Thyroid gland (tissue), 4 donors: ENCODE data around the gene STK4. TPM values are rescaled to one million over a fixed set of nuclear protein-coding genes. Genes with fewer than 3 reads are reported as not detected.

Experiments
- DNase-seq, 2 donors: peaks; one replicate each; pipeline ENCODE4 v3.0.0-alpha.2; 2019
- H3K27ac ChIP-seq, 3 donors: fragments of 200-600 bp; sonication (generic); 1 replicate in 2 of 3; 2 replicates in 1 of 3; pipeline ENCODE4 v1.5.1; 2016 to 2019; ENCODE audit warnings: mild to moderate bottlenecking in 1 of 3, moderate library complexity in 1 of 3
- H3K27me3 ChIP-seq: fragments of 200-600 bp; sonication (generic); one replicate; pipeline ENCODE4 v1.5.1; 2019
- H3K36me3 ChIP-seq, 2 donors: fragments of 200-600 bp; sonication (generic); one replicate each; pipeline ENCODE4 v1.5.1; 2016 to 2019
- H3K4me1 ChIP-seq, 2 donors: fragments of 200-600 bp; sonication (generic); one replicate each; pipeline ENCODE4 v1.5.1; 2017 to 2019
- H3K4me3 ChIP-seq, 3 donors: fragments of 200-600 bp; sonication (generic); replicated peaks in 1 of 3; 1 replicate in 2 of 3; 2 replicates in 1 of 3; pipeline ENCODE4 v1.5.1; 2016; ENCODE audit warnings: mild to moderate bottlenecking in 1 of 3
- H3K9me3 ChIP-seq: fragments of 200-600 bp; sonication (generic); one replicate; pipeline ENCODE4 v1.5.1; 2017
- POLR2A ChIP-seq, 2 donors: fragments of 450-650 bp; IDR thresholded peaks; one replicate each; pipeline ENCODE4 v1.6.1; 2017; ENCODE audit warnings: antibody characterized with exemption in 2 of 2, mild to moderate bottlenecking in 2 of 2, moderate library complexity in 1 of 2
- WGBS, 2 donors: methylation state at CpG; one replicate each; pipeline ENCODE4 v1.1.5; 2017; 5-methylcytosine and 5-hydroxymethylcytosine counted together
- intact Hi-C: fragments of 100-400 bp; cut with DNase I; formaldehyde crosslinking; loops from one replicate; pipeline ENCODE4 v1.15.1; 2023
- total RNA-seq, 4 donors: library from RNA; depleted of rRNA; stranded (reverse); fragments of >200 nt; gene quantifications; one replicate each; pipeline ENCODE4 v1.2.3, GENCODE V29; 2016
- TF ChIP-seq, protein P1 (sequence below), 6 experiments: fragments of 200-600 bp in 3 of 6; fragments of 450-650 bp in 3 of 6; sonication (generic) in 3 of 6; IDR thresholded peaks; one replicate each; pipeline ENCODE4 v1.5.1; 2016 to 2019; ENCODE audit warnings: antibody characterized with exemption in 6 of 6, mild to moderate bottlenecking in 2 of 6, inconsistent platforms in 1 of 6, moderate library complexity in 1 of 6

Gene STK4
- total RNA-seq, 4 donors from 2014 or later: 18.8 to 37.2 (median 29.2) TPM

DNA sequence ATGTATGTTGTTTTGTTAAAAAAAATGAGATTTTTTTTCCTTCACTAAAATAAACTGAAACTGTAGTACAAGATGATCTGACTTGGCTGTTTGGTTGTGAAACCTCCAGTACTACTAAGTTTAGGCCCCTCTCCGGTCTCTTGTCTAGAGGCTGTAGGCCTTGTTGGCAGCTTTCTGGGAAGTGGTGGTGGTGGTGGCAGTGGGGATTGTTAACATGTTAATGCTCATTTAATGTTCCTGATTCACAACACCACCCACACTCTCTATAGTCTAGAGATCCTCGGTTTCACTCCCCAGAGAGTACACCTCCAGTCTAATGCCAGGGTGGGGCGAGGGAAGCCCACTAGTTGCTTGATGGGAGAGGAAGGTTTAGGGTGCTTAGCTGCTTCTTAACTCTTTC lies 24.1 kb downstream of the STK4 start:
- Histone ChIP-seq H3K4me3 (no peak overlapping the region), H3K27ac (peak overlapping the region in 2 of 3 donors; percentile 8 to 65), H3K9me3 (no peaks in the 10 kb centered on the region), H3K27me3 (no peaks in the 10 kb centered on the region), H3K4me1 (peaks cover 12 to 23% of the 10 kb centered on the region in 2 donors), H3K36me3 (peaks cover 0 to 5% of the 10 kb centered on the region in 2 donors)
- TF ChIP-seq, protein P1, sequence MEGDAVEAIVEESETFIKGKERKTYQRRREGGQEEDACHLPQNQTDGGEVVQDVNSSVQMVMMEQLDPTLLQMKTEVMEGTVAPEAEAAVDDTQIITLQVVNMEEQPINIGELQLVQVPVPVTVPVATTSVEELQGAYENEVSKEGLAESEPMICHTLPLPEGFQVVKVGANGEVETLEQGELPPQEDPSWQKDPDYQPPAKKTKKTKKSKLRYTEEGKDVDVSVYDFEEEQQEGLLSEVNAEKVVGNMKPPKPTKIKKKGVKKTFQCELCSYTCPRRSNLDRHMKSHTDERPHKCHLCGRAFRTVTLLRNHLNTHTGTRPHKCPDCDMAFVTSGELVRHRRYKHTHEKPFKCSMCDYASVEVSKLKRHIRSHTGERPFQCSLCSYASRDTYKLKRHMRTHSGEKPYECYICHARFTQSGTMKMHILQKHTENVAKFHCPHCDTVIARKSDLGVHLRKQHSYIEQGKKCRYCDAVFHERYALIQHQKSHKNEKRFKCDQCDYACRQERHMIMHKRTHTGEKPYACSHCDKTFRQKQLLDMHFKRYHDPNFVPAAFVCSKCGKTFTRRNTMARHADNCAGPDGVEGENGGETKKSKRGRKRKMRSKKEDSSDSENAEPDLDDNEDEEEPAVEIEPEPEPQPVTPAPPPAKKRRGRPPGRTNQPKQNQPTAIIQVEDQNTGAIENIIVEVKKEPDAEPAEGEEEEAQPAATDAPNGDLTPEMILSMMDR (IDR thresholded peaks at IDR 0.05): no peak
- no peak for TF ChIP-seq POLR2A (IDR thresholded peaks at IDR 0.05)
- 56 to 72% methylated on average over 3 of the region's 3 CpGs for WGBS, 2 donors
- DNase-seq: no peak
- intact Hi-C loops: no loop called here

DNA sequence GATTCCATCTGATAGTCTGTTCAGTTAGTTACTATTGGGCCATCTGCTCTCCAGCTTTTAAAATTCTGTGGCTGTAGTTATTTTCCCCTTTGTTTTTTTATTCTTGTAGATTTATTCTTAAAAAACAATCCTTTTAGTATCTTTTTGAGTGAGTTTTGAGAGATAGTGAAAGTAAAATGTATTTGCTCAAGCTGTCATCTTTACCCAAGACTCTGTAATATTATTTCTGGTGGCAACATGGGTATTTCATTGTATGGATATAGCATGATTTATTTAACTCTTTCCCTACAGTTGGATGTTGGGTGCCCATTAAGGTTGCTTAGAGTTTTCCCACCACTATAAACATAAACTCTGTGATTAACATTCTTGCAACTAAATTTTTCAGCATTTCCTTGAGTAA lies 24.6 kb downstream of the STK4 start:
- H3K4me1 ChIP-seq: peaks cover 12 to 23% of the 10 kb centered on the region in 2 donors
- H3K9me3 ChIP-seq: no peaks in the 10 kb centered on the region
- no peak for DNase-seq
- H3K27me3 ChIP-seq: no peaks in the 10 kb centered on the region
- H3K36me3 ChIP-seq: no peaks in the 10 kb centered on the region
- TF ChIP-seq POLR2A (IDR thresholded peaks at IDR 0.05): no peak
- TF ChIP-seq, protein P1 (IDR thresholded peaks at IDR 0.05): no peak
- no peak overlapping the region for H3K4me3 ChIP-seq
- intact Hi-C loops: no loop called here
- peak overlapping the region in 2 of 3 donors; percentile 8 to 65 for H3K27ac ChIP-seq

DNA sequence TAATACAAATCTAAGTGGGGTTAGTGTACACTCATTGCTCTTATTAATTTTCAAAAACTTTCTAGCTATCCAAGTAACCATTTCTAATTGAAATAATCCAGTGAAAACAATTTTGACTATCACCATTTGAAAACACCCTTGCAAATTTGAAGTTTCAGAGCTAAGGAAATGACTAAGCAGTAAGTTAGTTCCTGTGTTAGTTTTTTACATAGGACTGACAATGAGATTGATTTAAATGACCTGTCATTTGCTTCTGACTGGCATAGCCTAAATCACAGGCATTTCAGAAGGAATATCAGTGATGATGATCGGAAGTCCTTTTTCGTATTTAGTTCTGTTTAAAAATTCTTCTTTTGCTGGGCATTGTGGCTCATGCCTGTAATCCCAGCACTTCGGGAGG lies 27.0 kb downstream of the STK4 start:
- DNase-seq: no peak
- no peaks in the 10 kb centered on the region for H3K9me3 ChIP-seq
- TF ChIP-seq, protein P1 (IDR thresholded peaks at IDR 0.05): no peak
- no peak for TF ChIP-seq POLR2A (IDR thresholded peaks at IDR 0.05)
- H3K4me3 ChIP-seq: no peak overlapping the region
- H3K36me3 ChIP-seq: peaks cover 8 to 11% of the 10 kb centered on the region in 2 donors
- intact Hi-C loops: no loop called here
- peak overlapping the region in 1 of 3 donors; percentile 16 for H3K27ac ChIP-seq
- 79 to 82% methylated on average over 3 of the region's 3 CpGs for WGBS, 2 donors
- H3K27me3 ChIP-seq: no peaks in the 10 kb centered on the region
- H3K4me1 ChIP-seq: peaks cover 12 to 23% of the 10 kb centered on the region in 2 donors

DNA sequence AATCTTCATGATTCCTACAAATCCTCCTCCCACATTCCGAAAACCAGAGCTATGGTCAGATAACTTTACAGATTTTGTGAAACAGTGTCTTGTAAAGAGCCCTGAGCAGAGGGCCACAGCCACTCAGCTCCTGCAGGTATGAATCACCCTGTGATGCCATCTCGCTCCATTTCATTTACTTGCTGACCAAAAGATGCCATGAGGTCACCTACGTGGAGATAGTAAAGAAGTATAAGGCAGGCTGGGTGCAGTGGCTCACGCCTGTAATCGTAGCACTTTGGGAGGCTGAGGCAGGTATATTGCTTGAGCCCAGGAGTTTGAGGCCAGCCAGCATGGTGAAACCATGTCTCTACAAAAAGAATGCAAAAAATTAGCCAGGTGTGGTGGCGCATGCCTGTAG lies 30.9 kb downstream of the STK4 start:
- 95 to 99% methylated on average over 6 of the region's 6 CpGs for WGBS, 2 donors
- peaks cover 14 to 28% of the 10 kb centered on the region in 2 donors for H3K36me3 ChIP-seq
- no peaks in the 10 kb centered on the region for H3K27me3 ChIP-seq
- peaks cover 5 to 7% of the 10 kb centered on the region in 2 donors for H3K4me1 ChIP-seq
- no peaks in the 10 kb centered on the region for H3K9me3 ChIP-seq
- no peak for DNase-seq
- intact Hi-C loops: no loop called here
- H3K27ac ChIP-seq: no peak overlapping the region
- no peak overlapping the region for H3K4me3 ChIP-seq
- TF ChIP-seq, protein P1 (IDR thresholded peaks at IDR 0.05): no peak
- TF ChIP-seq POLR2A (IDR thresholded peaks at IDR 0.05): no peak

DNA sequence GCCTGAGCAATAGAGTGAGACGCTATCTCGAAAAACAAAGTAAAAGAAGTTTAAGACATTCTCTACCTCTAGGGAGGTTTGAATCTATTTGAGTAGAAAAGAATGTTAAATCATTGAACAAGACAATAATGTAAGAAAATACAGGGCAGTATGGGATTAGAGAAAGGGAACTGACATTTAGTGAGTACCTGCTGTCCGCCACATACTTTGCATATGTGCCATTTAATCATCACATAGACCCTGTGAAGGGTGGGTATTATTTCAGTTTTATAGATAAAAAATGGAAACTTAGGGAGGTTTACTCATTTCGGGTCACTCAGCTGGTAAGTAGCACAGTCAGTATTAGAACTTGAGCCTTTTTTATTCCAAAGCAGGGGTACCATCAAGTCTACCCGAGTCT lies 31.4 kb downstream of the STK4 start:
- no peaks in the 10 kb centered on the region for H3K27me3 ChIP-seq
- H3K36me3 ChIP-seq: peaks cover 14 to 28% of the 10 kb centered on the region in 2 donors
- H3K9me3 ChIP-seq: no peaks in the 10 kb centered on the region
- WGBS, 2 donors: 96 to 97% methylated on average over 5 of the region's 5 CpGs
- DNase-seq: no peak
- peaks cover 5 to 7% of the 10 kb centered on the region in 2 donors for H3K4me1 ChIP-seq
- no peak overlapping the region for H3K27ac ChIP-seq
- TF ChIP-seq POLR2A (IDR thresholded peaks at IDR 0.05): no peak
- TF ChIP-seq, protein P1 (IDR thresholded peaks at IDR 0.05): no peak
- intact Hi-C loops: no loop called here
- no peak overlapping the region for H3K4me3 ChIP-seq
